HepG2 (cell line): ENCODE results near the gene ARHGAP35.
"Not testable (repeated sequence)": the region's sequence is repeated elsewhere in the genome, so short reads cannot be mapped to it uniquely, and the experiment has no call there.

Experiments used
- ASH2L ChIP-seq: fragments of 300-600, 200-600 bp; sonication (generic); IDR thresholded peaks from 2 replicates; pipeline ENCODE4 v1.7.0; 2017; ENCODE audit warnings: low read depth, mild to moderate bottlenecking, moderate library complexity, mixed read lengths, low read length; ENCODE audit not compliant: insufficient read length
- BATF2 ChIP-seq: sonication (generic); formaldehyde crosslinking; IDR thresholded peaks from 2 replicates; pipeline ENCODE4 v1.8.0; 2022; ENCODE audit warnings: mild to moderate bottlenecking, missing genetic modification reagents, moderate library complexity
- CEBPZ ChIP-seq: IDR thresholded peaks from 2 replicates; pipeline ENCODE4 v1.6.1; 2012; ENCODE audit warnings: low read length, improper control_type of control experiment
- E2F5 ChIP-seq: sonication (generic); formaldehyde crosslinking; conservative IDR thresholded peaks from 2 replicates; pipeline ENCODE4 v1.4.0; 2020; ENCODE audit warnings: missing genetic modification reagents
- HDAC1 ChIP-seq: sonication (generic); formaldehyde crosslinking; IDR thresholded peaks from 2 replicates; pipeline ENCODE4 v1.5.1; 2020; ENCODE audit warnings: mild to moderate bottlenecking, missing genetic modification reagents
- KDM1A ChIP-seq: IDR thresholded peaks from 2 replicates; pipeline ENCODE4 v1.6.1; 2016; ENCODE audit warnings: missing compliant biosample characterization
- MEF2D ChIP-seq: sonication (generic); formaldehyde crosslinking; IDR thresholded peaks from 2 replicates; pipeline ENCODE4 v1.5.1; 2020; ENCODE audit warnings: mild to moderate bottlenecking, missing genetic modification reagents
- MXI1 ChIP-seq: IDR thresholded peaks from 3 replicates; pipeline ENCODE4 v1.6.1; 2012; ENCODE audit warnings: low read depth, low read length, inconsistent platforms, borderline replicate concordance
- ZNF280B ChIP-seq: sonication (generic); formaldehyde crosslinking; IDR thresholded peaks from 2 replicates; pipeline ENCODE4 v1.5.0; 2020; ENCODE audit warnings: missing genetic modification reagents, mild to moderate bottlenecking, borderline replicate concordance
- ZNF598 ChIP-seq: sonication (generic); formaldehyde crosslinking; IDR thresholded peaks from 2 replicates; pipeline ENCODE4 v1.5.1; 2020; ENCODE audit warnings: mild to moderate bottlenecking, missing genetic modification reagents, borderline replicate concordance
- ZSCAN20 ChIP-seq: sonication (generic); formaldehyde crosslinking; IDR thresholded peaks from 2 replicates; pipeline ENCODE4 v1.4.0; 2020; ENCODE audit warnings: missing genetic modification reagents, mild to moderate bottlenecking, borderline replicate concordance

GRCh38 chr19:46882751-46883150, 22.0 kb downstream of the ARHGAP35 start:
- not testable (repeated sequence) for TF ChIP-seq ASH2L; MXI1; HDAC1 (CRISPR knock-in tag); ZNF598; CEBPZ; MEF2D (CRISPR knock-in tag); KDM1A; E2F5 (CRISPR knock-in tag); ZSCAN20 (CRISPR knock-in tag); ZNF280B (CRISPR knock-in tag); BATF2
